ENCODE measurements around the gene SURF1. TPM values are rescaled to one million over a fixed set of nuclear protein-coding genes. Genes with fewer than 3 reads are reported as not detected.
"Not testable (repeated sequence)": the region's sequence is repeated elsewhere in the genome, so short reads cannot be mapped to it uniquely, and the experiment has no call there.

The SURF1 gene, protein sequence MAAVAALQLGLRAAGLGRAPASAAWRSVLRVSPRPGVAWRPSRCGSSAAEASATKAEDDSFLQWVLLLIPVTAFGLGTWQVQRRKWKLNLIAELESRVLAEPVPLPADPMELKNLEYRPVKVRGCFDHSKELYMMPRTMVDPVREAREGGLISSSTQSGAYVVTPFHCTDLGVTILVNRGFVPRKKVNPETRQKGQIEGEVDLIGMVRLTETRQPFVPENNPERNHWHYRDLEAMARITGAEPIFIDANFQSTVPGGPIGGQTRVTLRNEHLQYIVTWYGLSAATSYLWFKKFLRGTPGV
- total RNA-seq = 18.4 and 25.4 TPM in 2 replicates

DNA sequence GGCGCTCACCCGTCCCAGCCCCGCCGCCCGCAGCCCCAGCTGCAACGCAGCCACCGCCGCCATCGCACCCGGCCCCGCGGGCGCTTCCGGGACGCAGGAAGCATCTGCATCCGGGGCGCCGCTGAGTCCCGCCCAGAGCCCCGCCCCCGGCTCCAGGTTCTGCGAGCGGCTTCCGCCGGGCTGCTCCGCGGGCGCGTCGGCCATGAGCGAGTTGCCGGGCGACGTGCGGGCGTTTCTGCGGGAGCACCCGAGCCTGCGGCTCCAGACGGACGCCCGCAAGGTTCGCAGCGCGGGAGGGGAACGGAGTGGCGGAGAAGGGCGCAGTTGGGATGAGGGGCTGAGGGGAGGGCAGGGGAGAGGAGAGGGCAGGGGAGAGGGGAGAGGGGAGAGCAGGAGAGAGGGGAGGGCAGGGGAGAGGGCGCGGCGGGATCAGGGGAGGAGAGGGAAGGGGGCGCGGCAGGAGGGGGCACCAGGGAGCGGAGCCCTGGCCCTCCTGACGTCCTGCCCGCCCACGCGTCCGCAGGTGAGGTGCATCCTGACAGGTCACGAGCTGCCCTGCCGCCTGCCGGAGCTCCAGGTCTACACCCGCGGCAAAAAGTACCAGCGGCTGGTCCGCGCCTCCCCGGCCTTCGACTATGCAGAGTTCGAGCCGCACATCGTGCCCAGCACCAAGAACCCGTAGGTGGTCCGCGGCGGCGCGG, at the start of gene SURF1, which contains the start of gene SURF2:
Gene SURF1 (minus strand): TSS at position 97 of the 701 bp plus-strand sequence. CDS start 34 bp downstream, at position 63.
Gene SURF2 (plus strand): TSS at position 160 of the 701 bp plus-strand sequence. CDS start 43 bp downstream, at position 203.
- no peak for DNase-seq (ENCODE audit: low read depth, low spot score)

DNA sequence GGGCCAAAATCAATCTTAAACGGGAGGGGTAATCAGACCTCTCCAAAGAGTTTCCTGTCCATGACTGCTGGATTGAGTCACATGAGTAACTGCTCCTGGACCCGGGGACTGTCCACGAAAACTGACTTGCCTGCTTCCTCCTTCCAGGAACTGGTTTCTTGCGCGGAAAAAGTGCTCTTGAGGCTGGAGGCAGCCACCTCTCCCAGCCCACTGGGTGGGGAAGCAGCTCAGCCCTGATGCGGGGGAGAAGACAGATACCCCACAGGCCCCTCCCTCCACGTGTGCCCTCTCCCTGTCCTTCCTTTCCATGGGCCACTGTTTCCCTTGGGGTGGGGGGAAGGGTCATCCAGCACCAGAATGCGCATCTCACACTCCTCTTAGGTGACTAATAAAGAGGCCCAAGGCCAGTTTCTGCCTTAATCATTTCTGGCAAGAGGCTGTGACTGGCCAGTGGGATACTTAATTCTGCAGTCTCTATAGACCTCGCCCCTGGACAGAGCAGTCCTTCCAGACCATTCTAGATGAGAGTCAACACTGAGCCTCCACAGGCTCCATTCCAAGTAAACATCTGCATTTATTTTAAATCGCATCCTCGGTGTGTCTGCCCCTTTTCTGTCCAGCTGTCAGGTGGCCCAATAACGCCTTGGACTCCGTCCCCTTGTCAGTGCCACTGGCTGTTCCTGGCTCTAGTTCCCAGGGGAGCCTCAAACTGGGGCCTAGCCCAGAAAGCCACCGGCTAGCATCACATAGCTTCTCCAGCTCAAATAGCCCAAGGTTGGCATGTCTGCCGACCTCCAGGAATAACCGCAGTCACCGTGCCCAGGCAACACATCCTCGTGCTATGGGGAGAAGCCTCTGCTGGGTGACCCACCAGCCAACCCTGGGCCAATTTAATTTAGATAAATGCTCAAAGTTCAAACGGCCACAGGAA, 49.5 kb upstream of the SURF1 start:
- no peak for DNase-seq (ENCODE audit: low read depth, low spot score)

DNA sequence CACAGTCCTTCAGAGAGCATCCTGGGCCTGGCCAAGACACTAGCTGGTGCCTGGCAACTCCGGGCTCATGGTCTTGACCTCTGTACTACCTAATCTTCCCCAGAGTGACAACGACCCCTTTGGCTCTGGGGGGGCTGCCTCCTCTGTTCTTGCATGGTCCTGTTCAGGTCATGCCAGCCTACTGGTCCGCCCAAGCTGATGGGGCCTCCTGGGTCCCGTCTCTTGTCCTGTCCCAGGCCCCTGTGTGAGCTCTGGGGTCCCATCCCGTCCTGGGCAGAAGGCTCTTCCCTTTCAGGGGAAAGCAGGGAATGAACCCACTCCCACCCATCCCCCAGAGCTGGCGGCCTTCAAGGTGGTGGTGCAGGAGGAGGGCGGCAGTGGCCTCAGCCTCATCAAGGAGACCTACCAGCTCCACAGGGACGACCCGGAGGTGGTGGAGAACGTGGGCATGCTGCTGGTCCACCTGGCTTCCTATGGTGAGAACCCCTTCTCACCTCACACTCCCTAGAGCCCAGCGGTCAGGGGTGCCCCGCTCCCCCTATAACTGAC, 48.2 kb upstream of the SURF1 start:
- no peak for DNase-seq (ENCODE audit: low read depth, low spot score)

DNA sequence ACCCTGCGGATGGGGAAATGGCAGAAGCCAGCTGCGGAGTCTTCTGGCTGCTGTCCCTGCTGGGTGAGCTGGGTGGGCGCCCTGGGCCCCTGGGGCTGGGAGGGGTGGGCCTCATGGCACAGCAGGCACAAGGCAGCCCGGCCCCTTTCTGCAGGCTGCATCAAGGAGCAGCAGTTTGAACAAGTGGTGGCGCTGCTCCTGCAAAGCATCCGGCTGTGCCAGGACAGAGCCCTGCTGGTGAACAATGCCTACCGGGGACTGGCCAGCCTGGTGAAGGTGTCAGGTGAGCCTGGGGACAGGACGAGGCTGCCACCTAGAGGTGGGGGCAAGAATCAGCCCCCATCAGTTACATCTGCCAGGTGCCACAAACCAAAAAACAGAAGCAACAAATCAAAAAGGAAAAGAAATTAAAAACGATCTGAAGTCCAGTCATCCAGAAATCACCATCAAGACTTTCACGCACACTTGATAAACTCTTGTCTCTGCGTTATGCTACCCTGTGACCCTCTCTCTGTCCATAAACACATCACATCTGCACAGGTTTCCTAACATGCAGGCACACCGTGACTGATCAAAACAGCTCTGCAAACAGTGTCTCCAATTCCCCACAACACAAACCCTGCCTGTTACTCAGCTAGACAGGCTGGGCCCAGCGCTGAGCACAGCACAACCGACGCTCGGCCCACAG, 47.6 kb upstream of the SURF1 start:
- no peak for DNase-seq (ENCODE audit: low read depth, low spot score)

DNA sequence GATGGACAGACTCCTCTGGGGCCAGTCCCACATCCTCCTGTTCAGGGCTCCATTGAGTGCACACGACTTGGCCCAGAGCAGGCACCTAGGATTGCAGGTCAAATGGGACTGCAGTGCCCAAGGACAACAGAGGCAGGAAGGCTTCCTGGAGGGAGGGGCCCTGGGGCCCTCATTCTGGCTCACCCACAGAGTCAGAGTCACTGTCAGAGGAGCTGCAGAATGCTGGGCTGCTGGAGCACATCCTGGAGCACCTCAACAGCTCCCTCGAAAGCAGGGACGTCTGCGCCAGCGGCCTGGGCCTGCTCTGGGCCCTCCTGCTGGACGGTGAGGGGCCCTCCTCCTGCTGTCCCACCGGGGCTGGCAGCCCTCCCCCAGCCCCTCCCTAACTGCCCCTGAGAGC, 46.4 kb upstream of the SURF1 start:
- DNase-seq (ENCODE audit: low read depth, low spot score) = no peak

DNA sequence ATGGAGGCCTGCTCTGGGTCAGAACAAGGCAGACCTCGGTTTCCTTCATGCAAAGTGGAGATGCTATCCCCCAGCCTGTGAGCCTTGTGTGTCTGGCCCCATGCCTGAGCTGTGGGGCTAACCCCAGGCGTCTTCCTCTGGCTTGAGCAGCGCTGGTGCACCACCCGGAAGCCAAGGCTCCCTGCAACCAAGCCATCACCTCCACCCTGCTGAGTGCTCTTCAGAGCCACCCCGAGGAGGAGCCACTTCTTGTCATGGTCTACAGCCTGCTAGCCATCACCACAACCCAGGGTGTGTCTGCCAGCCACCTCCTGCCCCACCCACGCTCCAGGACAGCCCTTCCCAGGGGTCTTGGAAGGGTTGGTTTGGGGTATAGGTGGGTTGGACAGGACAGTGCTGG, 45.3 kb upstream of the SURF1 start:
- no peak for DNase-seq (ENCODE audit: low read depth, low spot score)

DNA sequence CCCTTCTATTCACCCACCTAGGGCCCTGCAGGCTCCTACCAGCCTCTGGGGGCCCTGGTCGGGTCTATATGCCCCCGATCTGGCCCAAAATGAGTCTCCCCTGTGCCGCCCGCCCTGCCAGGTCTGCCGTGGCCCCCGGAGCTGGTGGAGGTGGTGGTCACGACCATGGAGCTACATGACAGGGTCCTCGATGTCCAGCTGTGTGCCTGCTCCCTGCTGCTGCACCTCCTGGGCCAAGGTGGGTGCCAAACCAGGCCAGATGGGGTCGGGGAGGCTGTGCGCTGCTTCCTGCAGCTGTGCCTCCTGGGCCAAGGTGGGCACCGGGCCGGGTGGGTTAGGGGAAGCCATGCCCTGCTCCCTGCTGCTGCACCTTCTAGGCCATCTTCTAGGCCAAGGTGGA, 44.0 kb upstream of the SURF1 start:
- no peak for DNase-seq (ENCODE audit: low read depth, low spot score)

DNA sequence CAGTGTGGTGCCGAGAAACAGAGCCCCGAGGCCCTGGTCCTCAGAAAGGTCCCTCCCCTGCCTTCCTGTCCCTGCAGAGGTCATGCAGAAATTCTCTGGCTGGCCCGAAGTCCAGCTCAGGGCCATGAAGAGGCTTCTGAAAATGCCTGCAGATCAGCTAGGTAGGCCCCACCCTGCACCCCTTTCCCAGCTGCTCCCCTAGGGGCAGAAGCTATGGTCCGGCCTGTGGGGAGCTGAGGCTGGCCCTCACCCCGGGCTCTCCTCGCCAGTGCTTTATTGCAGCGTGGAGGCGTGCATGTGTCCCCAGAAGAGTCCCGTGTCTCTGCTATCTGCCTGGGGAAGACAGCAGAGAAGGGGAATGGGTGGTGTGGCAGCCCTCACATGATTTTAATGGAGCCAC, 41.6 kb upstream of the SURF1 start:
- no peak for DNase-seq (ENCODE audit: low read depth, low spot score)

DNA sequence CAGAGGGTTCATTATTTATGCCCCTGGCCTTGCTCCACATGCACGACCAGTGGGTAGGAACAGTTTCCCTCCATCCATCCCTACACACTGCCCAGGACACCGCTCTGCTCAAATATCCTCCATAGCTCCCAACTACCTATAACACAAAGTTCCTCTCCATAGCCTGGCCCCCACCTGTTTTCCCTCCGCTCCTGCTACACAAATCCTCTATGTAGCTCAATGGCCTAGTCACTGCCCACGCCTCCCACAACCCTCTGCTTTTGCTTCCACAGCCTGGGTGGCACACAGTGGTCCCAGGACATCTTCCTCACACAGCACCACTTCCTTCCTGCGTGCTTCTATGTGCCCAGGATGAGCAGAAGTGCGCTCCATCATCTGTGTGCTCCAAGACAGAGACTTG, 41.1 kb upstream of the SURF1 start:
- no peak for DNase-seq (ENCODE audit: low read depth, low spot score)

DNA sequence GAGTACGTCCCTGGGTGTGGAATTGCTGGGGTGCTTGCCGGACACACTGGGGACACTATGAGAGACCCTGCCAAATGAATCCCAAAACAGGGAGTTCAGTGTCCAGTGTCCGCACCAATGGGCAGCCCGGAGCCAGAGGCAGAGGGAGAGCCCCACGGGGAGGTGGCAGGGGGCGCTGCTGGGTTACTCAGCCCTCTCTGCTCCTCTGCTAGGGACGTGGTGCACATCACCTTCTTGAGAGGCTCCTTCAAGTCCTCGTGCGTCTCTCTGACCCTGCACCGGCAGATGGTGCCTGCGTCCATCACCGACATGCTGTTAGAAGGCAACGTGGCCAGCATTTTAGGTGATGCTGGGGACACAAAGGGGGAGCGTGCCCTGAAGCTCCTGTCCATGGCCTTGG, 40.7 kb upstream of the SURF1 start:
- DNase-seq (ENCODE audit: low read depth, low spot score) = no peak

DNA sequence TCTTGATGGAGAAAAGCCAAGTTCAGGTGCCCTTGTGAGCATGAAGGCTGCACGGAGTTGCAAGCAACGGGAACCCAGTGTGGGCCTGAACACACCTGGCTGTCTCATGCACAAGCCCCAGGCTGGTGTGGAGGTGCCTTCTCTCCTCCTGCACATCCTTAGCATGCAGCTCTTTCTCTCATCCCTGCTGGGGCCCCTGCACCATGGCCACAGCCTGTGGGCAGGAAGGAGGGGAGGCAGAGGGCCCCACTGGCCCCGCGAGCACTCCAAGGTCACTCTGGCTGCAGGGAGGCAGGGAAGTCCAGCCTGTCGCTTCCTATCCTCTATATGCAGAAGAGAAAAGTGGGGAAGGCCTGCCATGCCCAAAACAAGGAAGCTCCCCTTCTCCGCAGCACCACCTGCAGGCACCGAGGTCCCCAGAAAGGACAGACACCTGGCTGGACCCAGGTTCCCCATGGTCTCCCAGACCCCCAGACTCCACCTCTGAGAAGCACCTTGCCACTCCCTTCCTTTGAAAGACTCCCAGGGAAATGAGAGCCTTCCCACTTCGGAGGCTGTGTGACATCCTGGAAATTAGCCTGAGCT, 38.5 kb upstream of the SURF1 start:
- no peak for DNase-seq (ENCODE audit: low read depth, low spot score)

DNA sequence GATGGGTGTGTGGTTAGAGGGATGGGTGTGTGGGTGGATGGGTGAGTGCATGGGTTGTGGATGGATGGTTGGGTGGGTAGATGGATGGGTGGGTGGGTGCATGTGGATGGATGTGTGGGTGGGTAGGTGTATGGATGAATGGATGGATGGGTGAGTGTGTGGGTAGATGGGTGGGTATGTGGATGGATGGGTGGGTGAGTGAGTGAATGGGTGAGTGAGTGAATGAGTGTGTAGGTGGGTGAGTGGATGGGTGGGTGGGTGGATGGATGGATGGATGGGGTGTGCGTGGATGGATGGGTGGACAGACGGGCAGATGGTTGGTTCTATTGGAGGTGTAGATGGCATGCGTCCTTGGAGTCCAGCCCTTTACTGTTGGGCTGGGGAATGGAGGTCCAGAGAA, 37.1 kb upstream of the SURF1 start:
- DNase-seq (ENCODE audit: low read depth, low spot score) = no peak

DNA sequence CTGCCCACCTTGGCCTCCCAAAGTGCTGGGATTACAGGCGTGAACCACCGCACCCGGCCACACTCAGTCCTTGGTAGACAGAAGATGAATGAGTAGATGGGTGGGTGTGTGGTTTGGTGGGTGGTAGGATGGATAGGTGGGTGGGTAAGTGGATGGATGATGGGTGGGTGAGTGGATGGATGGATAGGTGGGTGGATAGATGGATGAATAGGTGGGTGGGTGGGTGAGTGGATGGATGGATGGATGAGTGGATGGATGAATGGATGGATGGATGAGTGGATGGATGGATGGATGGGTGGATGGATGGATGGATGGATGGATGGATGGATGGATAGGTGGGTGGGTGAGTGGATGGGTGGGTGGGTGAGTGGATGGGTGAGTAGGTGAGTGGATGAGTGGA, 36.0 kb upstream of the SURF1 start:
- DNase-seq (ENCODE audit: low read depth, low spot score) = not testable (repeated sequence)

DNA sequence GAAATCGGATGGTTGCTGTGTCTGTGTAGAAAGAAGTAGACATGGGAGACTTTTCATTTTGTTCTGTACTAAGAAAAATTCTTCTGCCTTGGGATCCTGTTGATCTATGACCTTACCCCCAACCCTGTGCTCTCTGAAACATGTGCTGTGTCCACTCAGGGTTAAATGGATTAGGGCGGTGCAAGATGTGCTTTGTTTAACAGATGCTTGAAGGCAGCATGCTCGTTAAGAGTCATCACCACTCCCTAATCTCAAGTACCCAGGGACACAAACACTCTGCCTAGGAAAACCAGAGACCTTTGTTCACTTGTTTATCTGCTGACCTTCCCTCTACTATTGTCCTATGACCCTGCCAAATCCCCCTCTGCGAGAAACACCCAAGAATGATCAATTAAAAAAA, 35.2 kb upstream of the SURF1 start:
- DNase-seq (ENCODE audit: low read depth, low spot score) = not testable (repeated sequence)

DNA sequence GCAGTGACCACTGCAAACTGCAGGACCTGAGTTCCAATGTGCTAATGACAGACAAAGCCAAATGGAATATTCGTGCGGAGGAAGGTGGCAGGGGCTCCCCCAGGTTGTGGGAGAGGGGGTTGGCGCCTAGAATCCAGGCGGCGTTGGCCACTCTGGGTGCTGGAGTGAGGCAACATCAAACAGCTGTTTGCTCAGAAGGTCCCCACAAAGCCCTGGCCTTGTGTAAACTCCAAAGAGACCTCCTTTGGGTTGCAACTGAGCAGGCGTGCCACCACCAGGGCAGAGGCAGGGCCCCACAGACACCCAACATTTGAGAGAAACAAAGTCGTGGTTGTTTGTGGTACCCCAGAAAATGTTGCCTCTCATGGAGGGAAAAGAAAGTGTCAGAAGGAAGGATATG, 34.4 kb upstream of the SURF1 start:
- DNase-seq (ENCODE audit: low read depth, low spot score) = no peak

DNA sequence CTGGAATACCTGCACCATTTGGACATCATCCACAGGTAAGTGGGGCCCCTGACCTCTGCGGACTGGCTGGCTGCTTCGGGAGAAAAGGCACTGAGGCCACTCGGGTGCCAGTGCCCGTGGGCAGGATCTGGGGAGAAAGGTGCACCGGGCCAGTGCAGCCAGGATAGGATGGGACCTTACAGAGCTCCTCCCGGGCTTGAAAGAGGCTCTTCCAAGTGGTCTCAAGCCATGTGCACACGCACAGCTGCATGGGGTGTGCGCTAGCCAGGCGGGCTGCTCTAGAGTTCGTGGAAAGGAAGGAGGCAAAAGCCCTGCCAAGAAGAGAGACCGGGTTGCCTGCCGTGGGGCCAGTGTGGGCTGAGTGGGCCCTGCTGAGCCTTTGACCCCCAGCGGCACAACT, 33.3 kb upstream of the SURF1 start:
- DNase-seq (ENCODE audit: low read depth, low spot score) = no peak

DNA sequence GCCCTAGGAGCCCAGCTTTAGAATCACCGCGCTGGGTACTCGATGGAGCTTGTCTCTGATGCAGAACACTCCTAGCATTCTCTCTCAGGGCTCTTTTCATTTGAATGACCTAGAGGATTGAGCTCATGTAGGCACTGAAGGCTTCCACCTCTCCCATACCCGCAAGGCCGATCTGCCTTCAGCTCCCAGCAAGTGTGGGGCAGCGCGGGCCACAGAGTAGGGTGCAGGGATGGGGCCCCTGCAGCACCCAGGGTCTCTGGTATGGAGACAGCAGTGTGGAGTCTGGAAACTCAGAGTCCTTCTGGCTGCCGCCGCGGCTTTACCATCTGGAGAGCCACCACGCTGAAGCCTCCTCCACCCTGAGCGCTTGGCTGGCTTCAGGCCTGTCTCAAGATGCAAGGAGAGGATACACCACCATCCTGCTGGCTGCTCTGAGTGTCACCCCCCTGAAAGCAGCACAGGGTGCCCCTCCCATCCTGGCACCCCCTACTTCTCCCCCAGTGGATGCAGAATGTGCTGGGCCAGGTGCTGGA, 32.8 kb upstream of the SURF1 start:
- no peak for DNase-seq (ENCODE audit: low read depth, low spot score)

DNA sequence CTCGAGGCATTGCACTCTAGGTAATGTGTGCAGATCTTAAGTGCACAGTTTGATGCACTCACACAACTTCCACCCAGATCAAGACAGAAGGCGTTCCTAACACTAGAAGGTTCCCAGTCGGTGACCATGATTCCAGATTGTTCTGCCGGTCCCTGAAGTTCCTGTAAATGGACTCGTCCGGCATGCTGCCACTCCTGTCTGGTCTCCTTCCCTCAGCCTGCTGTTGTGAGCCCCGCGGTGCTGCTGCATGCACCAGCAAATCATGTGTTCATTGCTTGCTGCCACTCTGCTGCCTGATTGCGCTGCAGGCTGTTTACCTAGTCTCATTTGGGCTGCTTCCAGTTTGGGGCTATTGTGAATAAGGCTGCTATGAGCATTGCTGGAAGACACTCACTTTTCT, 31.4 kb upstream of the SURF1 start:
- no peak for DNase-seq (ENCODE audit: low read depth, low spot score)

DNA sequence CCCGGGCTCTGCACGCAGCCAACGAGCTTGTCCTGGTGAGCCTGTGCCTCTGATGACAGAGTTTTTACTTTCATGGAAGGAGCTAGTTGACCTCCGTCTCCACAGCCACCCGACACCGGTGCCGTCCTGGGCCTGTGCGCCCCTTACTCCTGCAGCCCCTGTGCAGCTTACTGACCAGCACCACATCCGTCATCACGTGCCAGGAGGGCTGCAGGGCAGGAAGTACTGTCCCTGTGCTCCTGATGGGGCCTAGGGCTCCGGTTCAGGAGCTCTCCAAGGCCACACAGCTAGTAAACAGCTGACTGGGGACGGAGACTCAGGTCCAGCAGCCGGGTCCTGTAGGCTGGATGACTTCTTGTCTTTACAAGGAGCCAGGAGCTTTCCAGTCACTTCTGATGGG, 30.1 kb upstream of the SURF1 start:
- no peak for DNase-seq (ENCODE audit: low read depth, low spot score)

DNA sequence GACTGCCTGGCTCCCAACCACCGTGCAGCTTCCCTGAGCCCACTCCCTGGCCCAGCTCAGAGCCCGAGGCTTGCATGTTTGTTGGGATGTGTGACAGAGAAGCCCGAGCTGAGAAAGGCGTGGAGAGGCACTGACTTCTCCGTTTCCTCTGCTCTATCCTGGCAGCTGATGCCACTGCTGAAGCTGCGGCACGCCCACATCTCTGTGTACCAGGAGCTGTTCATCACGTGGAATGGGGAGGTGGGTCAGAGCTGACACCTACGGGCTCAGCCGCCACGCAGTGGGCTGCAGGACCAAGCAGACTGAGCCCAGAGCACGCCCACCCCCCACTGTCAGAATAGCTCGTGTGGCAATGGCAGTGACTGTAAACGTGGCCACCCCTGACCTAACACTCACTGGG, 29.2 kb upstream of the SURF1 start:
- no peak for DNase-seq (ENCODE audit: low read depth, low spot score)

Data from pulmonary artery endothelial cell (primary cell).